ENCODE data around the gene TMEM154. TPM values are rescaled to one million over a fixed set of nuclear protein-coding genes. Genes with fewer than 3 reads are reported as not detected.

TMEM154 gene
- total and polyA plus RNA-seq, 2 experiments from 2014 or later, result 0.36 to 1.7 TPM

GRCh38 chr4:152594057-152594456 lies 85.7 kb downstream of the TMEM154 start:
- 76% methylated on average over 2 of the region's 2 CpGs for WGBS (ENCODE audit: low lambda C conversion rate, missing lambda C conversion rate)

DNA sequence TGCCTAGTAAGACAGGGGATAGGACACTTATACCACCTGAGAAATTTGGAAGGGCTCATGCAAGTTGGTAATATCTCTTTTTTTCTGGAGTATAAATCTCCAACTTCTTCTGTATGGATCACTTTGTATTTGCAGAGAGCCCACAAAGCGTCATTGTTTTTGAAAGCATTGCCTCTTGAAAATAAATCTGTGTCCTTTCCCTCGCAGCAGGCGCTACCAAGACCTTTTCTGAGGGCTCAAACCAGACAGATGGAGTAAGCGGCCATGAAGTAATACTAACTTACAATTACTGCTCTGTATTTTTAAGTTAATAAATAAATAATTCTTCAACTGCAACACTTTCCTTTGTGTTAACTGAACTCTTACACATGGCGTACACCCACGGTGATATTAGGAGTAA lies 87.9 kb downstream of the TMEM154 start:
- peaks cover 23% of the 10 kb centered on the region for H3K4me1 ChIP-seq (ENCODE audit: insufficient read depth)
- H3K9me3 ChIP-seq (ENCODE audit: low read depth), result no peaks in the 10 kb centered on the region
- DNase-seq (ENCODE audit: low spot score), result no peak
- no peak overlapping the region for H3K27ac ChIP-seq
- H3K9me2 ChIP-seq (replicated peaks; ENCODE audit: insufficient read depth), result no peaks in the 10 kb centered on the region
- TF ChIP-seq, protein P1, sequence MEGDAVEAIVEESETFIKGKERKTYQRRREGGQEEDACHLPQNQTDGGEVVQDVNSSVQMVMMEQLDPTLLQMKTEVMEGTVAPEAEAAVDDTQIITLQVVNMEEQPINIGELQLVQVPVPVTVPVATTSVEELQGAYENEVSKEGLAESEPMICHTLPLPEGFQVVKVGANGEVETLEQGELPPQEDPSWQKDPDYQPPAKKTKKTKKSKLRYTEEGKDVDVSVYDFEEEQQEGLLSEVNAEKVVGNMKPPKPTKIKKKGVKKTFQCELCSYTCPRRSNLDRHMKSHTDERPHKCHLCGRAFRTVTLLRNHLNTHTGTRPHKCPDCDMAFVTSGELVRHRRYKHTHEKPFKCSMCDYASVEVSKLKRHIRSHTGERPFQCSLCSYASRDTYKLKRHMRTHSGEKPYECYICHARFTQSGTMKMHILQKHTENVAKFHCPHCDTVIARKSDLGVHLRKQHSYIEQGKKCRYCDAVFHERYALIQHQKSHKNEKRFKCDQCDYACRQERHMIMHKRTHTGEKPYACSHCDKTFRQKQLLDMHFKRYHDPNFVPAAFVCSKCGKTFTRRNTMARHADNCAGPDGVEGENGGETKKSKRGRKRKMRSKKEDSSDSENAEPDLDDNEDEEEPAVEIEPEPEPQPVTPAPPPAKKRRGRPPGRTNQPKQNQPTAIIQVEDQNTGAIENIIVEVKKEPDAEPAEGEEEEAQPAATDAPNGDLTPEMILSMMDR (IDR thresholded peaks at IDR 0.05; ENCODE audit: poor library complexity), result no peak
- no peak for TF ChIP-seq EZH2 (IDR thresholded peaks at IDR 0.05; ENCODE audit: borderline replicate concordance)
- TF ChIP-seq EZH2phosphoT487 (IDR thresholded peaks at IDR 0.05; ENCODE audit: low read depth, severe bottlenecking, unreplicated experiment), result no peak
- H3K4me3 ChIP-seq, result no peak overlapping the region
- no peaks in the 10 kb centered on the region for H3K79me2 ChIP-seq
- no peaks in the 10 kb centered on the region for H3K36me3 ChIP-seq (replicated peaks; ENCODE audit: insufficient read depth, low read depth)
- H4K20me1 ChIP-seq (ENCODE audit: insufficient read depth, poor library complexity, severe bottlenecking), result no peaks in the 10 kb centered on the region
- 83% methylated on average over 6 of the region's 6 CpGs for WGBS (ENCODE audit: low lambda C conversion rate, missing lambda C conversion rate)
- peak overlapping the region; percentile 67 for H3K4me2 ChIP-seq
- no peaks in the 10 kb centered on the region for H3K27me3 ChIP-seq
- H2AFZ ChIP-seq, result no peak overlapping the region

More at GRCh38 chr4:152594057-152594456, 85.7 kb downstream of the TMEM154 start:
- H4K20me1 ChIP-seq (ENCODE audit: insufficient read depth, poor library complexity, severe bottlenecking), result no peaks in the 10 kb centered on the region
- no peak overlapping the region for H3K27ac ChIP-seq
- H3K9me2 ChIP-seq (replicated peaks; ENCODE audit: insufficient read depth), result no peaks in the 10 kb centered on the region
- peaks cover 21% of the 10 kb centered on the region for H3K4me1 ChIP-seq (ENCODE audit: insufficient read depth)
- H2AFZ ChIP-seq, result no peak overlapping the region
- H3K4me3 ChIP-seq, result no peak overlapping the region
- no peaks in the 10 kb centered on the region for H3K79me2 ChIP-seq
- no peaks in the 10 kb centered on the region for H3K27me3 ChIP-seq
- no peak overlapping the region for H3K4me2 ChIP-seq
- TF ChIP-seq, protein P1 (IDR thresholded peaks at IDR 0.05; ENCODE audit: poor library complexity), result no peak
- TF ChIP-seq EZH2 (IDR thresholded peaks at IDR 0.05; ENCODE audit: borderline replicate concordance), result no peak
- TF ChIP-seq EZH2phosphoT487 (IDR thresholded peaks at IDR 0.05; ENCODE audit: low read depth, severe bottlenecking, unreplicated experiment), result no peak
- H3K9me3 ChIP-seq (ENCODE audit: low read depth), result no peaks in the 10 kb centered on the region
- no peaks in the 10 kb centered on the region for H3K36me3 ChIP-seq (replicated peaks; ENCODE audit: insufficient read depth, low read depth)
- no peak for DNase-seq (ENCODE audit: low spot score)

DNA sequence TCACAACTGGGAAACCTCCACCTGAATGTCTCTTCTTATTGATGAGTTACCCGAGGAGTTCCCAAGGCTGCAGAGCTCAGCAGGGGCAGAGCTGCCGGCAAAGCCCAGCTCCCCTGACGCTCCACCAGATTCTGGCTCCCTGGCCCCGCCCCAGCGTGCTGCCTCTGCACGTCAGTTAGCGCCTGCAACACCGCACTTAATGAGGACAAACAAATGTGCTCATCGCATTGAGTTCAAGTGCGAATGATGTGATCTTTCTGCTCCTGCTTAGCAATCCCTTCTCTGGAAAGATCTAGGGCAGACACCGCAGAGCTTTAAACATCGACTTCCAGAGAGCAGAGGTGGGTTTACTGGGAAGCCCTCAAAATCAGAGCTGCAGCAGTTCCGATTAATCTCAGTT lies 88.4 kb downstream of the TMEM154 start:
- Histone ChIP-seq H4K20me1 (ENCODE audit: insufficient read depth, poor library complexity, severe bottlenecking) (no peaks in the 10 kb centered on the region), H3K9me3 (ENCODE audit: low read depth) (no peaks in the 10 kb centered on the region), H3K4me2 (peak overlapping the region; percentile 67), H3K79me2 (no peaks in the 10 kb centered on the region), H3K9me2 (replicated peaks; ENCODE audit: insufficient read depth) (no peaks in the 10 kb centered on the region), H3K4me3 (no peak overlapping the region), H3K27me3 (no peaks in the 10 kb centered on the region), H3K4me1 (ENCODE audit: insufficient read depth) (peaks cover 23% of the 10 kb centered on the region), H3K27ac (no peak overlapping the region), H3K36me3 (replicated peaks; ENCODE audit: insufficient read depth, low read depth) (no peaks in the 10 kb centered on the region), H2AFZ (peak overlapping the region; percentile 36)
- TF ChIP-seq EZH2 (IDR thresholded peaks at IDR 0.05; ENCODE audit: borderline replicate concordance), result no peak
- TF ChIP-seq, protein P1 (IDR thresholded peaks at IDR 0.05; ENCODE audit: poor library complexity), result no peak
- TF ChIP-seq EZH2phosphoT487 (IDR thresholded peaks at IDR 0.05; ENCODE audit: low read depth, severe bottlenecking, unreplicated experiment), result no peak
- 10% methylated on average over 13 of the region's 13 CpGs for WGBS (ENCODE audit: low lambda C conversion rate, missing lambda C conversion rate)
- peak; percentile 65 for DNase-seq (ENCODE audit: low spot score)

All from hepatocyte (in vitro differentiated cells).